GM21723 (cell line): Measurements from ENCODE around the gene SLC25A10.

Experiments used
- ATAC-seq: cut with Tn5 transposase; IDR thresholded peaks from one replicate; pipeline ENCODE4 v1.9.1; 2021; ENCODE audit warnings: mild to moderate bottlenecking, moderate library complexity; ENCODE audit not compliant: unreplicated experiment

The SLC25A10 gene

GRCh38 chr17:81705518-81706231 is 6.4 kb upstream of the SLC25A10 start:
- ATAC-seq: no peak

GRCh38 chr17:81706232-81706611 is 5.9 kb upstream of the SLC25A10 start:
- no peak for ATAC-seq

GRCh38 chr17:81706757-81707624 is 5.1 kb upstream of the SLC25A10 start:
- ATAC-seq: no peak

GRCh38 chr17:81707725-81708646 is 4.1 kb upstream of the SLC25A10 start:
- ATAC-seq: no peak

GRCh38 chr17:81708739-81709185 is 3.3 kb upstream of the SLC25A10 start:
- ATAC-seq: no peak

GRCh38 chr17:81710514-81711308 is 1.4 kb upstream of the SLC25A10 start:
- ATAC-seq: no peak

- peak; percentile 15 for ATAC-seq
These were observed 452 bp downstream of the SLC25A10 start for GRCh38 chr17:81712468-81713003.

GRCh38 chr17:81713004-81713555 is 996 bp downstream of the SLC25A10 start:
- ATAC-seq: no peak

GRCh38 chr17:81713556-81714411 is 1.7 kb downstream of the SLC25A10 start:
- ATAC-seq: no peak

GRCh38 chr17:81714412-81715106 is 2.5 kb downstream of the SLC25A10 start:
- ATAC-seq: no peak

GRCh38 chr17:81715107-81715871 is 3.2 kb downstream of the SLC25A10 start:
- no peak for ATAC-seq

- no peak for ATAC-seq
These were observed 4.0 kb downstream of the SLC25A10 start for GRCh38 chr17:81715872-81716673.

GRCh38 chr17:81716674-81716996 is 4.6 kb downstream of the SLC25A10 start:
- ATAC-seq: no peak

GRCh38 chr17:81717049-81717765 is 5.1 kb downstream of the SLC25A10 start:
- ATAC-seq: no peak

GRCh38 chr17:81717766-81718089 is 5.6 kb downstream of the SLC25A10 start:
- ATAC-seq: no peak
